Islet precursor cell (in vitro differentiated cells): ENCODE results near the gene PDE6B.

Source experiments
- DNase-seq: peaks from one replicate; pipeline ENCODE4 v3.0.0-alpha.2; 2018

The PDE6B gene

DNA sequence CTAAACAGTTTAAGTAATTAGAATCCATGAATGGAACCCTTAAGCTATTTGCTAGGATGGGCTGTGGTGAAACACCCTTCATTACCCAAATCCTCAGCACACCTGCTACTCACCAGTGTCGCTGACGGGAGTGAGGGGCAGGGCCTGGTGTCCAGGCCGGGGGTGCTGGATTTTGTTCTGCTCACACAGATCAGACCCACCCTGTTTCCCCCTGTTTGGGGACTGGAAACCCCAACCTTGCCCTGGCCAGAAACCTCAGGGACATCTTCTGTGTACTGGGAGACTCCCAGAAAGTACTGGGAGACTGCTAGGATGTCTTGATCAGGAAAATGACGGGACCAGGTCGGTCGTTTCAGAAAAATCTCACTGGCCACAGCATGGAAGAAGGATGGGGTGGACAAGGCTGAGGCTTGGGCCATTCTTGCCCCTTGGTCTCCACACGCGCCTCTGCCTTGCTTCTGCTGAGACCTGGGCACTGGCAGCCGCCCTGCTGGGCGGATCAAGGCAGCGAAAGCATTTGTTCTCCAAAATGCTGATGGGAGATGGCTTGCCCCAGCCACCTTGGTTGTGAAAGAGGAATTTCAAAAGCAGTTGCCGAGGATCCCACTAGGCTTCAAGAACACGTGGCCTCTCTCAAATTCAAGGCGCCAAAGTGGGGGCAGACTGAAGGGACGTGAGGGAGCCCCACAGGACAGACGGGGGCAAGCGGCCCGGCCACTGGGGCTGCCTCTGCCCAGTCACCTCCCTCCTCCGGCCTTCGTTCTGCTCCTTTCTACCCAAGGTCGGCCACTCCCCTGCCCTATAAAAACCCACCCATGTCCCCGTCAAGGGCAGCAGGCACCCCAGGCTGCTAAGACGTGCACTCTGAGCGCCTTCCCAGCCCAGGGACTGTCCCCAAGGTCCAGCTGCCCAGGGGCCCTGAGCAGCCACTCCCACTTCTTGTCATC is 23.5 kb upstream of the PDE6B start:
- DNase-seq, result no peak

DNA sequence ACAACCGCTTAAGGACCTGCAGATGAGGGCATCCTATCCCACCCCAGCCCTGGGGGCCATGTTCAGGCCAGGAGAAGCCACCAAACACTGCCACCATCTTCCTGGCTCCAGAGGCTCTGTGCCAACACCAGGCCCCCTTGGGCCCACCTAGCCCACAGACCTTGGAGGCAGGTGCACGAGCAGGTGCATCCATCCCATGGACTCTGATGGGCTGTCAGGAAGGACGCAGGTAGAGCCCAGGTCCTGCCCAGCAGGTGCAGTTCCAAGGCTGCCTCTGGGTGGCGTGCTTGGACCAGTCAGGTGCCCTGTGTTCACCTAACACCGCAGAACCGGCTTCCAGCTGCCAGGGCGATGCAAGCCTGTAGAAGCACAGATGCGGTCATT is 22.8 kb upstream of the PDE6B start:
- peak; percentile 92 for DNase-seq

DNA sequence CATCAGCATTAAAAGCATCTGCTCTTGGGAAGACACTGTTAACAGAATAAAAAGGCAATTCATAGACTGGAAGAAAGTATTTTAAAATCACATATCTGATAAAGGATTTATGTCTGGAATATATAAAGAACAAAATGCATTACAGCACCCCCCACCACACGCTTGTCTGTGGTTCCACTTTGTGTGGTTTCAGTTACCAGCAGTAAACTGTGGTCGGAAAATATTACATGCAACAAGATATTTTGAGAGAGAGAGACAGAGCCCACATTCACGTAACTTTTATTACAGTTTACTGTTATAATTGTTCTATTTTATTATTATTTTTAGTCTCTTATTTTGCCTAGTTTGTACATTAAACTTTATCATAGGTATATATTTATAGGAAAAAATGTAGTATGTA is 21.2 kb upstream of the PDE6B start:
- no peak for DNase-seq

DNA sequence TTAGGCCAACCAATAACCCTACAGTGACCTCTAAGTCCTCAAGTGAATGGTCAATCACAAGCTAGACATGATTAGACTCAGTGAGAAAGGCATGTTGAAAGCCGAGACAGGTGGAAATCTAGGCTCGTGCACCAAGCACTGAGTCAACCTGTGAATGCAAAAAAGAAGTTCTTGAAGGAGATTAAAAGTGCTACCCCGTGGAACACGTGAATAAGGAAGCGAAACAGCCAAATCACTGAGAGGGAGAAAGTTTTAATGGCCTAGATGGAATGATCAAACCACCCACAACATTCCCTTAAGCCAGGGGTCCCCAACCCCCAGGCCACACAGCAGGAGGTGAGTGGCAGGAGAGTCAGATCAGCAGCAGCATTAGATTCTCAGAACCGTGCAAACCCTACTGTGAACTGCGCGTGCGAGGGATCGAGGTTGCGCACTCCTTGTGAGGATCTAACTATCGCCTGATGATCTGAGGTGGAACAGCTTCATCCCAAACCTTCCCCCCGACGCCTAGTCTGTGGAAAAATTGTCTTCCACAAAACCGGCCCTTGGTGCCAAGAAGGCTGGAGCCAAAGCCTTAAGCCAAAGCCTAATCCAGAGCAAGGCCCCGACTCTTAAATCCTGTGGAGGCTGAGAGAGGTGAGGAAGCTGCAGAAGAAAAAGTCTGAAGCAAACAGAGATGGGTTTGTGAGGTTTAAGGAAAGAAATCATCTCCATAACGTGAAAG is 19.5 kb upstream of the PDE6B start:
- DNase-seq, result no peak

DNA sequence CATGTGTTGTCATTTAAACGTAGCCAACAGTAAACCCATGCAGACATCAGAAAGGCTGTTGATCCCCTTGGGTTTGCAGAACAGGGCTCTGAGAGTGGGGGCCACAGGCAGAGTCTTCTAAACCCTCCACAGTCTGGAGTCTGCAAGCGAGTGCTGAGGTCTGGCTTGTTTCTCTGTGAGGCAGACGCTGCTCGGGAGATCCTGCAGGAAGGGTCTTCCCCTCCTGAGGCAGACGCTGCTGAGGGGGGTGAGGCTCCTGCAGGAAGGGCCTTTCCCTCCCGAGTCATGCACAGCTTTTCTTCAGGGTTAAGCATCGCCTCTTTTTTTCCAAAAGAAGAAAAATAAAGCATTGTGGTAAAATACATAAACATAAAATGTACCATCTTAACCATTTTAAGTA is 17.1 kb upstream of the PDE6B start:
- no peak for DNase-seq

DNA sequence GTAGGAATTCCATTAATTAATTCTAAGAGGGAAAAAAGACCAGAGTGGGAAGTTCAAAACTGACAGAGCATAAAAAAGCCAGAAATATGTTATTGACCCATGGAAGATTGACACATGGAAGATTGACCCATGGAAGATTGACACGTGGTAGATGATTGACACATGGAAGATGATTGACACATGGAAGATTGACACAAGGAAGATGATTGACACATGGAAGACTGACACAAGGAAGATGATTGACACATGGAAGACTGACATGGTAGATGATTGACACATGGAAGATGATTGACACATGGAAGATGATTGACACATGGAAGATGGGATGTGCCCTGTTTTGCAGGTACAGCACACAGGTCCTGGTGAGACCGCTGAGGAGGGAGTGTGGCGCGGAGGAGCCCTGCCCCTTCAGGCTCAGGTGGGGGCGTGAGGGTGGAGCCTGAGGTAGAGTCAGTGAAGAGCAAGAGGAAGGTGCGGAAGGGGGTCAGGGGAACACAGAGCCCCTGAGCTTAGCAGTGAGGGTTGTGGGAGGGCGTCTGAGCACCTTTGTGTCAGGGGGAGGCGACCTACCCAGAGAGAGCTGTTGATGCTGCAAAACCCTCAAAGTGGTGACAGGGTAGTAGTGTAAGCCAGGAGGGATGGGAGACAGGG is 15.8 kb upstream of the PDE6B start:
- DNase-seq, result no peak

DNA sequence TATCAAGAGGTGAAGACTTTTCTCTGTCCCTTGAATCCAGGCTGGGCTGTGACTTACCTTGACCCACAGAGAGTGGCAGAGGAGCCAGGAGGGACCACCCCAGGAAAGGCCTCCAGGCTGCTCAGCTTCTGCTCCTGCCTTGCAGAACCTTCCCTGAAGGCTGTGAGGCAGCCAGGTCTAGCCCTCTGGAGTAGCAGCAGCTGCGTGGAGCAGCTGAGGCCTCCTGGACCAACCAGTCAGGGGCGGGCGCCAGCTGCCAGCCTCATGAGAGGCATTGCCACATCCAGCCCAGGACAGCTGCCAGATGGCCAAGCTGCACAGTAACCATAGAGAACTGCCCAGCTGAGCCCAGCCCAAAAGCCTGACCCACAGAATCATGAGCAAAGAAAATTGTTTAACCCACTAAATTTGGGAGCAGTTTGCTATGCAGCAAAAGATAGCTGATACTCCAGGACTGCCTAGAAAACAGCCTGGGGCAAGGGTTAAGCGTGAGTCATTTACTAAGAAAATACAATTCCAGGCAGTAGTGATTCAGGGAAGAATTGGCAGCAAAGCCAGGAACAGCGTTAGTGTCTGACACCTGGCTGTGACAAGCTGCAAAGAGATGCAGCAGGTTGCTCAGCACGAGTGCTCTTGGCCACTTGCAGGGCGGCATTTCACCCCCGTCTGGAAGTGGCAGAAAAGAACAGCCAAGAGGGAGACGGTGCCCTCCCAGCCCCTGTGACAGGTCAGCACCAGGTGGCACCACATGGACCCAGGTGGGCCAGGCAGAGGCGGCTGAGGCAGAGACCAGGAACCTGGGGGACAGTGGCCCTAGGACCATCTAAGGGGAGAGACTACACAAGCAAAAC is 14.7 kb upstream of the PDE6B start:
- DNase-seq, result peak; percentile 72

DNA sequence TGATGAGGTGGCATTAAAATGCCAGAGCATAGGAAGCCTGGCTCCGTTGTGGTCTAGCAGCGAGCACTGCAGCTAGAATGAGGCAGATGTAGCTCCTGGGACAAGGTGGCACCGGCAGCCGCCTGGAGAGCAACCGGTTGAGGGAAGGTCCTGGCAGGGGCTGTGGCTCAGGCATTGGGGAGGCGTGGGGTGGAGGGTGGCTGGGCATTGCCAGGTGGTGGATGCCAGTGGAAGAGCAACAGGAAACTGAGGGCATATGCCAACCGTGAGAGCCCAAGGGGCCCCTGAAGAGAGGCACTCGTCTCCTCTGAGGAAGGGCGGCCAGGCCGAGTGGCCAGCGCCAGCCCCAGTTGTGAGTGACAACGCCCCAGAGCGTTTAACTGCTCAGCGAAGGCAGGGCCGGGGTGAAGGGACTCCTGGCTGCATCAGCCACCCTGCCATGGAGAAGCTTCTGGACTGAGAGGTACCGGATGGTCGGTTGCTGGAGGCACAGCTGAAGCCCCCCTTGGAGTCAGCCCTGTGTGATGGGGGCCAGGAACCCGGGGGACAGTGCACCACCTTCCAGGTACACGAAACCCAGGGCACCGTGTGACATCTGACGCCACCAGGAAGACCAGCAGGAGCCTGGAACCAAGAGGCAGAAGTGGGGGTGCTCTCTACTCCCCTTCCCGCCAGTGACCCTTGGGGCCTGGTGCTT is 13.2 kb upstream of the PDE6B start:
- DNase-seq, result no peak

DNA sequence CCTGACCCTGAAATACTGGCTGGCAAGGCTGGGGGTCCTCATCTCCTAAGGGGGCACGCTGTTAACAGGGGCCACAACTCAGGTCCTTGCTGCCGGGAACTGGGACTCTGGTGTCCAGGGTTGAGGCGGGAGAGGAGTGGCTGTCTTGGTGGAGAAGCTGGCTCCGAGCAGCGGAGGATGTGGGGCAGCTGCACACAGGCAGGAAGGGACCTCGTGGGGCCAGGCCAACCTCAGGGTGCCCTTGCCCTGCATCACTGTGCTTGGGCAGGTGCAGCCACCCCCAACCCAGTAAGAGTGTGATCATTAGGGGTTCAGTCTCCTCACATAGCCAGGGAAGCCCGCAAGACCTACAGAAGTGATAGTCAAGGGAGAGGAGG is 12.6 kb upstream of the PDE6B start:
- no peak for DNase-seq

DNA sequence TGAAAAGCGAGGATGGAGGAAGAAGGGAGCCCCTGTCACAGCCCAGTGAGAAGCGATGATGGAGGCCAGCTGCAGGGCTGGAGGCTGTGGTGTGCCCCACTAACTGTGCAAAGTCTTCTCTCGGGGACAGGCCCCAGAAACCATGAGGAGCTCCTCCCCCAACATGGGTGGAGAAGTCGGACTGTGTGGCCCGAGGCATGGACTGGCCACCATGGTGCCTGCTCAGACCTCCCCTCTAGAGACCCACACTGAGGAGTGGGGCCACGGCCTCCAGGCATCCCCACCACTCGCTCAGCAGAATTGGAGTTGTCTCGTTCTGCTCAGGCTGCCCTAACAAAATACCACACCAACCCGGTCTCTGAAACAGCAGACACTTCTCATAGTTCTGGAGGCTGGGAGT is 12.2 kb upstream of the PDE6B start:
- no peak for DNase-seq

DNA sequence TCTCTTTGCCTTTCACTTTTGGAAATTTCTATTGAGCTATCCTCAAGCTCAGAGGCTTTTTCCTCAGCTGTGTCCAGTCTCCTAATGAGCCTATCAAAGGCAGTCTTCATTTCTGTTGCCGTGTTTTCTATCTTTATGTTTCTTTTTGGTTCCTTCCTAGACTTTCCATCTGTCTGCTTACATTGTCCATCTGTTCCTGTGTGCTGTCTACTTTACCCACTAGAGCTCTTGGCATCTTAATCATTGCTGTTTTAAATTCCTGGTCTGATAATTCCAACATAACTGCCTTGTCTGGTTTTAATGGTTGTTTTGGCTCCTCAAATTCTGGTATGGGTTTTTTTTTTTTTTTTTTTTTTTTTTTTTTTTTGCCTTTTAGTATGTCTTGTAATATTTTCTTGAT is 9.3 kb upstream of the PDE6B start:
- DNase-seq, result no peak

DNA sequence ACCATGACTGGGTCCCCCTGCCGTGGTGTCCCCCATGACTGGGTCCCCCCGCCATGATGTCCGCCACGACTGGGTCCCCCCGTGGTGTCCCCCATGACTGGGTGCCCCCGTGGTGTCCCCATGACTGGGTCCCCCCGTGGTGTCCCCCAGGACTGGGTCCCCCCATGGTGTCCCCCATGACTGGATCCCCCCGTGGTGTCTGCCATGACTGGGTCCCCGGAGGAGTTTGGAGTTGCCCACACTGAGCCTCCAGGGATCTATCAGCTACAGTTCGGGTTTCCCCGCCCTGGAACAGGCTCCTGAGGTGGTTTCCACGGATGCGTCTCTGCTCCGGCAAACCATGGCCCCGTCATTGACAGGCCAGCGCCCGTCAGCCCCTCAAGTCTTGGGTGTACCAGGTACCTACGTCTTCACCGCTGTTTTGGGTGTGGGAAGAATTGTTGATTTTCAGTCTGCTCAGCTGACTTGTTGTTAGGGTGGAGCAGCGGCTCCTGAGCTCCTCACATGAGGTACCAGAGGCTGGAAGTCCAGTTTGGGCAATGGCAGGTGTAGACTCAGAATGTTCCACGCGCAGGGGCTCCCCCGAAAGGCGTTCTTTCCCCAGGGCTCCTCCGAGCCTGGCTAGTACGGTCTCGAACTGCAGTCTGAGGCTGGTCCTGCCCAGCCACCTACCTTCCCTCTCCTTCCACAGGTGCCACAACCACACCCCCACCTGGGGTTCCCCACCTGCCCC is 8.3 kb upstream of the PDE6B start:
- DNase-seq, result no peak

DNA sequence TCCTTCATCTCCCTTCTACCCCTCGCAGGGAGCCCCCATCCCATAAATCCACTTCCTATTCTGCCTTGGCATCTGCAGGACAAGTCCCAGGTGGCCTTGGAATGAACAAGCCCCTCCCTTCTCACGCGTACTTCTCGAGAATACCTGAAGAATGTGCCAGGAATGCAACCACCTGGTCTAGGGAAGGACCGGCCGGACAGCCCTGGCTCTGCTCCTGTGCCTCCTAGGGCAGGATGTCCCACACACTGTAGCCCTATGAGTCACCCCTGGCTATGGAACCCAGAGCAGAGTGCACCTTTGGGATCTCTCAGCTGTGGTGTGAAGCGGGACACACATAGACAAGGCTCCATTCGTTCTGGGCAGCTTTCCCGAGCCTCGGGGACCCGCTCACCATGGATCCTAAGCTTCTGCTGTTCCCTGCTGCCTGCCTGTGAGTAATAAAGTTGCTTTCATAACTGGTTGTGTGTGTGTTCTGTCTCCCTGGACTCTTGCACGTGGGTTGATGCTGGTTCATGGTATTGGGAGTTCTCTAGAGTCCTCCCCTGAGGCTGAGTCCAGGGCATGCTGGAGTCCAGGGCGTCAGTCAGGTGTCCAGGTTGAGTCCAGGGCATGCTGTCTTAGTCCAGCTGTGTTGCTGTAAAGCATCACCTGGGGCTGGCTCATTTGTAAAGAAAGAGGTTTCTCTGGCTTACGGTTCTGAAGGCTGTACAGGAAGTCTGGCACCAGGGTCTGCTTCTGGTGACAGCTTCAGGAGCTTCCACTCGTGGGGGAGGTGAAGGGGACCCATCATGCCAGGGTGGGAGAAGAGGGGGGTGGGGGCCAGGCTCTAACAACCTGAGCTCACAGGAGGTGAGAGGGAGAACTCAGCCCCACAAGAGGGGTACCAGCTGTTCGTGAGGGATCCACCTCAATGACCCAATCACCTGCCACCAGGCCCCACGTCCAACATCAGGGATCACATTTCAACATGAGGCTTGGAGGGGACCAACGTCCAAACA is 7.4 kb upstream of the PDE6B start:
- DNase-seq, result peak; percentile 91

DNA sequence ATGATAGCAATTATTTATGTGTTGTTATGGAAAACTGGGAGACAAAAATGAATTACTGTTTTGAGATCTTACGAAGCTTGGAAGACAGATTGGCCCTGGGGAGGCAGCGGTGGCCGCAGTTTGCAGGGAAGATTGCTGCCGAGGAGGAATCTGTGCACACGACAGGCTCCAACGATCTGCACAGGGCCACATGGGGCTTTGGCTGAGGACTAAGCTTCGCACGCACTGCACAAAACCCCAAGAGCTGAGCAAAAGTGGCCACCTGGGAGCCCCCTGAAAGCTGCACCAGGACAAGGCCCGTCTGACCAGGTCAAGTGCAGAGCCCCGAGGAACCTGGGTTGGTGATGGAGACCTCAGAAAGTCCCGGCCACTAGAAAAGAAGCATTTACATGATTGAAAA is 5.2 kb upstream of the PDE6B start:
- DNase-seq, result no peak

DNA sequence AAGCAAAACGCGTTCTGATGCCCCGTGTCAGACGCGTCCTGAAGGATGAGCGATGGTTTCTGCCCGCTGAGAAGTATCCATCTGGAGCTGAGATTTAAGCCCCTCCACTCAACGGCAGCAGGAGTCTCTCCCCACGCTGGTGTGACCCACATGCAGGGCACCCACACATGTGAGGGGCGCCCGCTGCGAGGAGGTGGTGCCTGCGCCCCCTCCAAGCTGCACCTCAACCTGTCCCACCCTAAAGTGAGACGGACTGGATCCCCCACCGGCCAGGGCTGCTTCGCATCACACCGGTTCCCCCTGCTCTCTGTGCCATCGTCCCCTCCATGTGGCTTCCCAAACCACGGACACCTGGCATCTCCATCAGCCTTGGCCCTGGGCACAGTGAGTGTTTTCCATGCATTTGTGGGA is 4.5 kb upstream of the PDE6B start:
- no peak for DNase-seq

DNA sequence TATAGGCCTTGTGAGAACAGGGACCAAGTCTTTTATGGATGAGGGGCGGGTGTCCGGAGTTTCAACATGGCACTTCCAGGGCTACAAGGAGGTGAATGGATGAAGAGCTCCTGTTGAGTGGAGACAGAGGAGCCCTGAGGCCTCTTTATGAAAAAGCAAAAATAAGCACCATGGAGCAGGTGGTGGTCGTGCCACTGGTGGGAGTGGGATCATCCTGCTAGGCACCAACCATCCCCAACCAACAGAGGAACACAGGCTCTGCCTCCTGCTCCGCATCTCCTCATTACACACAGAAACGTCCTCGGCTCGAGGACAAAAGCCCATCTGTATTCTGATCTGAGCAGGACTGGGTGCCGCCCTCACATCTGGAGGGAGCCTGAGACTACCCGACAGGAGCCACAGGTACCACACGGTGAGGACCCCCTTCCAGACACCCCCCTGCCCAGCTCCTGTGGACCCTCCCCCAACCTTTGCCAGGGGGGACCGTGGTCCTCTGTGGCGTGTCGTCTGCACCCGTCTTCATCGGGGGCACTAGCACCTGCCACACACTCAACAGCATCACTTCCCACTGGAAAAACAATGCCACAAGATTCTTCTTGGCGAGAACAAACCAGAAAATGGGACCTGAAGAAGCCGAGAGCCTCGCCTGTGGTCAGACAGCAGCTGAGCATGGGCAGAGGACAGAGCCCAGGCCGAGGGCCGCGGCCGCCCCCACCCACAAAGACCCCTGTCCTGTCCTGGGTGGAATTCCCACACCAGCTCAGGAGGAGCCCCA is 3.9 kb upstream of the PDE6B start:
- DNase-seq, result no peak

DNA sequence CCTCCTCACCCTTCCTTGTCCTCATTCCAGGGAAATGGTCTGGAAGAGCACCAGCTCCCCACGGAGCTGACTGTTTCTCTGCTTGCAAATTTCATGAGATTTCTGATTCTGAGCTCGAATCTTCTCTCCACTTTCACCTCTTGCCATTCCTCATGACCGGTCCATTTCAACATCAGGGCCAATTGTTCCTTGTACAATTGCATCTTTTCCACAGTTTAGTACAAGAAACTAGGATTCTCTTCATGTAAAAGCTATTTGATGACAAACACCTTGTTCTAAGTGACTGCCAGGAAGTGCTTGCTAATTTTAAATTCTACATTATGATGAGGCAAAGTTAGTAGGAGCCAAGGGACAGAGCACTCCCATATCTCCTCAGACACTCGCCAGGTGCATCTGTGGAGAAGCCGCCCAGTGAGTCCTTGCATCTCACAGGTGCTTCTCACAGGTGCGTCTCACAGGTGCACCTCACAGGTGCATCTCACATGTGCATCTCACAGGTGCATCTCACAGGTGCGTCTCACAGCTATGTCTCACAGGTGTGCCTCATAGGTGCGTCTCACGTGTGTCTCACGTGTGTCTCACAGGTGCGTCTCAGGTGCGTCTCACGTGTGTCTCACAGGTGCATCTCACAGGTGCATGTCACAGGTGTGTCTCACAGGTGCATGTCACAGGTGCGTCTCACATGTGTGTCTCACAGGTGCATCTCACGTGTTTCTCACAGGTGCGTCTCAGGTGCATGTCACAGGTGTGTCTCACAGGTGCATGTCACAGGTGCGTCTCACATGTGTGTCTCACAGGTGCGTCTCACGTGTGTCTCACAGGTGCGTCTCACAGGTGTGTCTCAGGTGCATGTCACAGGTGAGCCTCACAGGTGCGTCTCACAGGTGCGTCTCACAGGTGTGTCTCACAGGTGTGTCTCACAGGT is 3.0 kb upstream of the PDE6B start:
- peak; percentile 45 for DNase-seq
